Heart left ventricle (tissue), 13 donors: Measurements from ENCODE around the gene TRAPPC12.

Experiments used
- POLR2A ChIP-seq, 2 donors: fragments of 450-650 bp; IDR thresholded peaks; one replicate each; pipeline ENCODE4 v1.6.1; 2017; ENCODE audit warnings: antibody characterized with exemption in 2 of 2, mild to moderate bottlenecking in 2 of 2, moderate library complexity in 2 of 2
- TF ChIP-seq, protein P1 (sequence below), 12 donors: fragments of 200-600 bp; sonication (generic) in 4 of 12; IDR thresholded peaks; one replicate each; pipeline versions ENCODE4 v1.5.0 to v1.8.0; 2018 to 2022; ENCODE audit warnings: antibody characterized with exemption in 12 of 12, mild to moderate bottlenecking in 5 of 12
- donor health status: ischemic (EF 13 %, LVEDD 7.1; RV severe dilation, severe dysfunction).
- donor health status: DM: no; HTN: yes; CAD: no.
- donor health status: DM: no; HTN: no; CAD: no.
- donor health status: ischemic (EF 25% LVEDD 6.9; RV normal size, moderate dysfunction).
- donor health status: ischemic (EF 25% LVEDD 5.7; RV mildly dilated, moderate dysfunction).
- donor health status: ischemic (EF 35%, LVEDD 5.7; RV mildly dilated, moderate dysfunction).
- donor health status: nonischemic (EF 11% LVEDD 7.7; RV severe dilation, severe dysfunction).
- donor health status: DM: yes; HTN: yes; CAD: no.
- donor health status: PGD.
- donor health status: ischemic (EF 29% LVEDD 5.4; RV normal size, mild dysfunction).
- donor health status: nonischemic (EF 23%, LVEDD 6.1; RV moderate dilation, normal function).

DNA sequence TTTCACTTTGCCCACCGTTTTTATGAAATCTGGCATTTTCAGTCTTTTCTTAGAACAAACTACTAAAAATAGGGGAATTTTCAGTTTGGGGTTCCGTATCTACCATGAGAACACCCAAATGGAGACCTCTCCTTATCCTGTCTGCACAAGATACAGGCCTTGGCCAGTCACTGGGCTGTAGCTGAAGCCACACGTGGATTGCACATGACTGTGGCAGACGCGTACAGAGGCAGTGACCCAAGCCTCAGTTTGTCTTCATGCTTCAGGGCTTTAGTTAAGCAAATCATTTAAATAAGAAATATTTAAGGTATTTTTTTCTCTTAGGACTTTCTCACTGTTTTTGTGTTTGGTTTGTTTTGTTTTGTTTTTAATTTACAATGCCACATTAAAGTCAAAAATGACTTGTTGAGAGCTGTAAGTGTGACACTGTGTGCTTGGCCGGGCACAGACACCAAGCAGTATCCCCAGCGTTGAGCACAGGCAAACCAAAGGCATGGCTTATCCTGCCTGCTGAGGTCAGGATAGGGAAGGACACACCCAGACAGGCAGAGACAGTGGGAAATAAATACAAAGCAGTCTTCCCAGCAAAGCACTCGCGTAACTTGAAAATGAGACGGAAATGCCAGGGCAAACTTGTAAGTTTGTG, 53.3 kb downstream of the TRAPPC12 start:
- TF ChIP-seq POLR2A (IDR thresholded peaks at IDR 0.05), result no peak
- TF ChIP-seq, protein P1, sequence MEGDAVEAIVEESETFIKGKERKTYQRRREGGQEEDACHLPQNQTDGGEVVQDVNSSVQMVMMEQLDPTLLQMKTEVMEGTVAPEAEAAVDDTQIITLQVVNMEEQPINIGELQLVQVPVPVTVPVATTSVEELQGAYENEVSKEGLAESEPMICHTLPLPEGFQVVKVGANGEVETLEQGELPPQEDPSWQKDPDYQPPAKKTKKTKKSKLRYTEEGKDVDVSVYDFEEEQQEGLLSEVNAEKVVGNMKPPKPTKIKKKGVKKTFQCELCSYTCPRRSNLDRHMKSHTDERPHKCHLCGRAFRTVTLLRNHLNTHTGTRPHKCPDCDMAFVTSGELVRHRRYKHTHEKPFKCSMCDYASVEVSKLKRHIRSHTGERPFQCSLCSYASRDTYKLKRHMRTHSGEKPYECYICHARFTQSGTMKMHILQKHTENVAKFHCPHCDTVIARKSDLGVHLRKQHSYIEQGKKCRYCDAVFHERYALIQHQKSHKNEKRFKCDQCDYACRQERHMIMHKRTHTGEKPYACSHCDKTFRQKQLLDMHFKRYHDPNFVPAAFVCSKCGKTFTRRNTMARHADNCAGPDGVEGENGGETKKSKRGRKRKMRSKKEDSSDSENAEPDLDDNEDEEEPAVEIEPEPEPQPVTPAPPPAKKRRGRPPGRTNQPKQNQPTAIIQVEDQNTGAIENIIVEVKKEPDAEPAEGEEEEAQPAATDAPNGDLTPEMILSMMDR (IDR thresholded peaks at IDR 0.05), result no peak
